SJCRH30 (cell line): ENCODE data around the gene XRRA1. TPM values are rescaled to one million over a fixed set of nuclear protein-coding genes. Genes with fewer than 3 reads are reported as not detected.

Experiments used
- DNase-seq, 2 experiments: peaks; one replicate each; pipeline ENCODE4 v3.0.0-alpha.2; 2015 to 2020
- H3K27ac ChIP-seq: fragments of 250-450 bp; sonication (Bioruptor Pico); 2 replicates; pipeline ENCODE4 v1.5.1; 2020; ENCODE audit warnings: mild to moderate bottlenecking, moderate library complexity
- H3K27me3 ChIP-seq: fragments of 250-450 bp; sonication (Bioruptor Pico); 2 replicates; pipeline ENCODE4 v1.5.1; 2020; ENCODE audit warnings: mild to moderate bottlenecking, moderate library complexity
- H3K36me3 ChIP-seq: fragments of 250-450 bp; sonication (Bioruptor Pico); 2 replicates; pipeline ENCODE4 v1.5.1; 2020; ENCODE audit warnings: mild to moderate bottlenecking, moderate library complexity
- H3K4me1 ChIP-seq: fragments of 250-450 bp; sonication (Bioruptor Pico); 2 replicates; pipeline ENCODE4 v1.5.1; 2020; ENCODE audit warnings: mild to moderate bottlenecking, moderate library complexity
- H3K4me3 ChIP-seq: fragments of 250-450 bp; sonication (Bioruptor Pico); 2 replicates; pipeline ENCODE4 v1.5.1; 2020; ENCODE audit warnings: mild to moderate bottlenecking, moderate library complexity
- H3K9me3 ChIP-seq: fragments of 250-450 bp; sonication (Bioruptor Pico); replicated peaks from 2 replicates; pipeline ENCODE4 v1.5.1; 2020; ENCODE audit warnings: mild to moderate bottlenecking, moderate library complexity
- total RNA-seq: library from RNA; depleted of rRNA; stranded (reverse); fragments of >200 nt; shearing (Covaris generic); gene quantifications from 2 replicates; pipeline ENCODE4 v1.2.3, GENCODE V29; 2014

The XRRA1 gene
- total RNA-seq, 1 experiment from 2014 or later: 5.7 TPM

DNA sequence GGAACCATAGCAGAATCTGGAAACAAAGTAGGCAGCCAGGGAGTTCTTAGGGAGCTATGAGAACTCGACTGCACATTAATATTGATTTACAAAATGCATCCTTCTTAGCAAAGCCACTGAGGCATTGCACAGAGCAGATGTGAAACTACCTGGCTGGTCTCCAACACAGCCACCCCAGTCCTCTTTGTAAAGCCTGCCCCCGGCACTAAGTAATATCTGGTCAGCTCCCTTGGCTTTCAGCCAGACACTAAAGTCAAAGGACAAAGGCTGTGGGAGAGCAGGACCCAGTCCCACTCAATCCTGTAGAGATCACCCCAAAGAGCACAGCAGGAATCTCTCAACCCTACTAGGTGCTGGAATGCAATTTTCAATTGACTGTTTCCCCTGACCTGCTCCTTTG lies 12.8 kb downstream of the XRRA1 start:
- no peaks in the 10 kb centered on the region for H3K27me3 ChIP-seq
- no peak overlapping the region for H3K4me3 ChIP-seq
- no peak overlapping the region for H3K27ac ChIP-seq
- peaks cover 4% of the 10 kb centered on the region; the same call in 1 of the 2 replicates for H3K36me3 ChIP-seq
- H3K4me1 ChIP-seq: peaks cover 8% of the 10 kb centered on the region
- DNase-seq: no peak
- no peaks in the 10 kb centered on the region for H3K9me3 ChIP-seq

DNA sequence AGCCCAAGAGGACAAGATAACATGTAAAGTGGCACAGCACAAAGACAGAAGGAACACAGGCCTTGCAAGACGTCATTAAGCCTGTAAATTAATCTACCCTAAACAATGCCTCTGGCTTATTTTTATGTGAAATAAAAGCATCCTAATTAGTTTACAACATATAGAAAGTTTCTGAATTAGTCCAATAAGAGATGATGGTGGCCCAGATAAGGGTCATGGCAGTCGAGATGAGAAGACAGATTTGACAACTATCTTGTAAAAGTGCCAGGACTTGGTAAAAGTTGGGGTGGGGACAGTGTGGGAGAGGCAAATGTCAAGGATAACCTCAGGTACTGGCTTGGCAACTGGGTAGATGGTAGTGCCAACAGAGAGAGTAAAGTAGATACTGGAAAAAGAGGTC lies 13.6 kb downstream of the XRRA1 start:
- Histone ChIP-seq H3K4me3 (no peak overlapping the region), H3K9me3 (no peaks in the 10 kb centered on the region), H3K27ac (no peak overlapping the region), H3K27me3 (no peaks in the 10 kb centered on the region), H3K4me1 (peaks cover 8% of the 10 kb centered on the region), H3K36me3 (peaks cover 4% of the 10 kb centered on the region; the same call in 1 of the 2 replicates)
- DNase-seq: no peak

DNA sequence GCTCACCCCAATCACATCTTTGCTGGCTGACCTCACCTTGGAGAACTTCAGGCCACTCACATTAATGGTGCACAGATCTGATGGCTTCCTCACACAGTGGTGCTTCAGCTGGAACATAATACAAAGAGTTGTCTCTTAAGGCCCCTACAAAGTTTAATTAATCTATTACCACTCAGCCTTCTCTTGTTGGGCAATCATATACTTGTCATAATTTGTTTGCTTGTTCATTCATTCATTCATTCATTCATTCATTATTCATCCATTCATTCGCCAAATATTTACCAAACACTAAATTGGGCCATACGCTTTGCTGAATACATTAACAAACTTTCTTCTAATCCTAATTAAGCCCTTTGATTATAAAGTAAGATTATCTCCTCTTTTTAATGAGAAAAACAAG lies 15.1 kb downstream of the XRRA1 start:
- H3K9me3 ChIP-seq: no peaks in the 10 kb centered on the region
- H3K4me3 ChIP-seq: no peak overlapping the region
- H3K36me3 ChIP-seq: peaks cover 4% of the 10 kb centered on the region; the same call in 1 of the 2 replicates
- peaks cover 8% of the 10 kb centered on the region for H3K4me1 ChIP-seq
- H3K27ac ChIP-seq: no peak overlapping the region
- no peaks in the 10 kb centered on the region for H3K27me3 ChIP-seq
- no peak for DNase-seq

DNA sequence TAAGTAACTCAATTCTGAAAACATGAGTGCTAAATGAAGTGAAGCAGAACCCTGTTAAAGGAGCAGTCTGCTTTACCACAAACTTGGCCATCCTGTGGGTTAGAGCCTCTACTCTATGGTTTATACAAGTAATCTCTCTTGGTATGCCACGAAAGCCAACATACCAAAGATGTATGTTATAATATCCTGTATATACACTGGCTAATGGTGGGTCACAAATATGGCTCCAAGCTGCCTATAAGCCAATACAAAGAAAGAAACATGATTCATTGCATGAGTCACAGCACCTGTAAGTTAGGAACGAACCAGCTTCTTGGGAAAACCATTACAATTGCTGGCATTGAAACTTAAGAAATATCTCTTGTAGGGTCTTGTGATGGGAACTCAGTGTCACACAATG lies 16.1 kb downstream of the XRRA1 start:
- Histone ChIP-seq H3K27ac (no peak overlapping the region), H3K36me3 (peaks cover 4% of the 10 kb centered on the region; the same call in 1 of the 2 replicates), H3K4me1 (peaks cover 8% of the 10 kb centered on the region), H3K9me3 (no peaks in the 10 kb centered on the region), H3K27me3 (no peaks in the 10 kb centered on the region), H3K4me3 (no peak overlapping the region)
- peak in 1 of 2 experiments; percentile 11 for DNase-seq

DNA sequence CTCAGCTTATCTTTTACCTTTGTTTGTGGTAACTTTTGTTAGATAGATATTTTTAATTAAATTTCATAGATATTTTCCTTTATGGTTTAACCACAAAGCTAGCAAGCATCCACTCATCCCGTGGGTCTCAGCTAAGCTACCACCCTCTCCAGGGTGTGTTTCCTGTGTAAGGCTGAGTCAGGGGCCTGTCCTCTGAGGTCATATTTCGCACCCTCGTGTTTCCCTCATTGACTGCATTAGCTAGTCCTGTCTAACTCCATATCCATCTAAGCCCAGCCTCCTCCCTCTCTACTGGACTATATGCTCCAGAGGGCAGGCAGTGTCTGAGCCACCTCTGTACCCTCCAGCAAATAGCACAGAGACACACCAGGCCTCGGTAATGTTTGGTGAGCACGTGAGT lies 16.7 kb downstream of the XRRA1 start:
- Histone ChIP-seq H3K27me3 (no peaks in the 10 kb centered on the region), H3K4me3 (no peak overlapping the region), H3K36me3 (peaks cover 4% of the 10 kb centered on the region; the same call in 1 of the 2 replicates), H3K27ac (no peak overlapping the region), H3K4me1 (peaks cover 8% of the 10 kb centered on the region), H3K9me3 (no peaks in the 10 kb centered on the region)
- peak; percentile 17 to 37 for DNase-seq

DNA sequence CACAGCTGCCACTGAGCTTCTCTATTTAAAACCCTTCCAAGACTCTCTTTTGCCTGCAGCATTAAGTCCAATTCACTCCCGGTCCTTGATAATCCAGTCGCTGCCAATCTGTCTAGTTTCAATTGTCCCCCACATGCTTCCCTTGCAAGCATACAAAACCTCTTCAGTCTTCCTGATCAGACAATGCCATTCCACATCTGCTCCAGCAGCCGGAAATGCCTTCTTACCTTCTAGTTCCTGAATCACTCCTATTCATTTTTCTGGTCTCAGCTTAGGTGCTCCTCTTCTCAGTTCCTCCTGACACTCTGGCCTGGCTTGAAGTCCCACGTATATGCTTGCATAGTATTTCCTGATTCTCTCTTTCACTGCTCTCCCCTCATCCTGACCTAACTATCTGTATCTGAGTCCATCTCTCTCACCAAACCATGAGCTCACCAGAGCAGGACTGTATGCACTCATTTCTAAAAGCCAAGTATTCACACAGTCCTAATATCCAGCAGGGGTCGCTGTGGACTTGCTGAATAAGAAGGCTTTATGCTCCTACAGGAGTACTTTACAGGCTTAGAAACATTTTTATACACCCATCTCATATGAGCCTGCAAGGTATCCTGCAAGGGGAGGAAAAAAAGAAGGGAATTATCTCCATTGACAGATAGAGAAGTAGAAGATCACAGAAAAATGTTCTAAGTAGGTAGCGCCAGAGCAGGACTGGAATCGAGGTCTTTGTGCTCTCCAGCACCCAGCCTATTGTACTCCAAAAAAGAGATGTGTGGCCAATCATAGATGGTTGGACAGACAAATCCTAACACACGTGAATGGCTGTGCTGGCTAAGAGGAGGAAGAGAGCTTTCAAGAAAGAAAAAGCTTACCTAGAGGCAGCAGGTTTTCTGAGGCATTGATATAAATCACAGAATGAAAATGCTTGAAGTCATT lies 19.2 kb downstream of the XRRA1 start:
- no peaks in the 10 kb centered on the region for H3K36me3 ChIP-seq
- peak; percentile 75 to 93 for DNase-seq

DNA sequence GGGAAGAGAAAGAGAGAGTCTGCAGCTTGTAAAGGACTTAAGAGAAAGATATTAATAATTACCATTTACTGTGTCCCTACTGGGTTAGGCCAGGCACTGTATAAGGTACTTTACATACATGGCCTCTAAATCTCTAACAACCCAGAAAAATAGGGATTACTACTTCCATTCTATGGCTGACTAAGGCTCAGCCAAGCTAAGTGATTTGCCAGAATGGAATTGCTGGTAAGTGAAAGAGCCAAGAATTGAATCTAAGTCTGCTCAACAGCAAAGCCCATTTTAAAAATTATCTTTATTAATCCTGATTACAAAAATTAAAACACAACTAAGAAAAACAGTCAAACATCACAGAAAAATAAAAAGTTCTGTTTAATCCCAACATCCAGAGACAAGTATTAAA lies 21.4 kb downstream of the XRRA1 start:
- Histone ChIP-seq H3K9me3 (no peaks in the 10 kb centered on the region), H3K27ac (no peak overlapping the region), H3K4me1 (peaks cover 10% of the 10 kb centered on the region), H3K4me3 (no peak overlapping the region), H3K27me3 (no peaks in the 10 kb centered on the region), H3K36me3 (no peaks in the 10 kb centered on the region)
- no peak for DNase-seq

More for the DNA sequence above, 19.2 kb downstream of the XRRA1 start:
- Histone ChIP-seq H3K4me3 (no peak overlapping the region), H3K27ac (no peak overlapping the region), H3K27me3 (no peaks in the 10 kb centered on the region), H3K9me3 (no peaks in the 10 kb centered on the region), H3K4me1 (peaks cover 13% of the 10 kb centered on the region)

DNA sequence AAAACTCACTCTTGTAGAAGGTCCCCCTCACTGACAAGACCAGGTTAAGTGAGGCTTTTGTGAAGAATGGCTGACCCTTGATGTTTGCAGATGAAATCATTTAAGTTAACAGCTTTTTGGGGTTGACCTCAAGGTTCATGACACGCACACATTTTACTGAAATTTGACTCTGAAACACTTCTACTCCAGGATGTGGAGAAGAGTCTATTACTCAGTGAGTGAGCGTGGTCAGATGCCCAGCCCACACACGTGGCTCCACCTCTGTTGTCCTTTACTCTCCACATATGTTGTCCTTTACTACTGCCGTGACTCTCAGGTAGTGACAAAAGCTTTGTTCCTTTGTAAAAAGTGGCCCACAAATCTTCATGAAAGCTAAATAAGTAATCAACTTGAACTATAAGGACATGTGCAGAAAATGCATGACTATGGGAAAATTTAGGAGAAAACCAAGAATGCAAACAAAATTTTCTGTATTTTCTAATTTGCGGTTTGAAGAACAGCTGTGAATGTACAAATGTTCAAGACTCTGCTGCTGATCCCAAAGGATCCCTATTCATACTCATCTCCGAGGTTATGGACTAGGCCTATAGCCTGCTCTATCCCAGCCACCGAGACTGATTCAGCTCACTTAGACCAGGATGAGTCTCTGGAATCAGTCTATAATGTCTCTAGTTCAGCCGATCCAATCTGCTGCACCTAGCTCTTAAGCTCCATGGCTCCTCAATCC lies 22.4 kb downstream of the XRRA1 start:
- Histone ChIP-seq H3K9me3 (no peaks in the 10 kb centered on the region), H3K27ac (peak overlapping the region; percentile 31; the same call in 1 of the 2 replicates)
- peak; percentile 34 to 54 for DNase-seq

DNA sequence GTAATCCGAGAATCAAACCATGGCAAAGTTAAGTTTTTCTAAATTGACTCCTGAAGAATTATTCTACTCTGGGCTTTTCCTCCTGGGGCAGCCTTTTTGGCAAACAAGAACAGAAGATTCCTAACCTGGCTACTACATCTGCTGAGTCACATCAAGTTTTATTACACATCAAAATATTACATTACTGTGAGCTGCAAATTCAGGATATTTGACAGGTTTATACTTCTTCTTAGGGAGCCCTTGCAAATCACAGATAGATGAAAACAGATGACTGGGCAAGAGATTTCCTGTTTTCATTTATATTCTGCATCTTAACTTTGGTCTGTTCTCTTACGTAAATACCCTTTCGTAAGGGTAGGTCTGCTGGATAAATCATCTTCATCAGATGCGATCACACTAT lies 23.6 kb downstream of the XRRA1 start:
- Histone ChIP-seq H3K27ac (no peak overlapping the region), H3K4me3 (no peak overlapping the region), H3K9me3 (no peaks in the 10 kb centered on the region), H3K27me3 (no peaks in the 10 kb centered on the region), H3K36me3 (no peaks in the 10 kb centered on the region), H3K4me1 (peaks cover 5% of the 10 kb centered on the region; the same call in 1 of the 2 replicates)
- no peak for DNase-seq

More for the DNA sequence above, 22.4 kb downstream of the XRRA1 start:
- Histone ChIP-seq H3K36me3 (no peaks in the 10 kb centered on the region), H3K4me3 (no peak overlapping the region), H3K27me3 (no peaks in the 10 kb centered on the region), H3K4me1 (peaks cover 5% of the 10 kb centered on the region; the same call in 1 of the 2 replicates)

DNA sequence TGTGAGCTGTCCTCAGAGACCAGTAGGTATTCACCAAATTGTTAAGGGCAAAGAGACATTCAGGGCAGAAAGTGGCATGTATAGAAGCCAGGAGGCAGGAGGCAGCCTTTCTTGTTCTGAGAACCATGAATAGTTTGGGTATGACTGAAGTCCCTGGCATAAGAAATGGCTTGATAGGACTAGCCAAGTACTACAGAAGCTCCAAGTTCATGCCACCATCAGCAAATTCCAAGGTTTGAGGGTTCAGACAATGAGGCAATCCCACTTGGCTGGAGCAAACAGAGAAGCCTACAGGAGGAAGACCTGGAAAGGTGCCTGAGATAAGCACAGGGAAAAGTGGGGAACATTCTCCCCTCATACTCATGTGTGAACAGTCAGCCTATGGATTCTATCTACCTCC lies 25.8 kb downstream of the XRRA1 start:
- no peak for DNase-seq
- Histone ChIP-seq H3K4me3 (no peak overlapping the region), H3K9me3 (no peaks in the 10 kb centered on the region), H3K4me1 (peaks cover 5% of the 10 kb centered on the region; the same call in 1 of the 2 replicates), H3K27ac (no peak overlapping the region), H3K27me3 (no peaks in the 10 kb centered on the region), H3K36me3 (no peaks in the 10 kb centered on the region; the same call in 1 of the 2 replicates)

DNA sequence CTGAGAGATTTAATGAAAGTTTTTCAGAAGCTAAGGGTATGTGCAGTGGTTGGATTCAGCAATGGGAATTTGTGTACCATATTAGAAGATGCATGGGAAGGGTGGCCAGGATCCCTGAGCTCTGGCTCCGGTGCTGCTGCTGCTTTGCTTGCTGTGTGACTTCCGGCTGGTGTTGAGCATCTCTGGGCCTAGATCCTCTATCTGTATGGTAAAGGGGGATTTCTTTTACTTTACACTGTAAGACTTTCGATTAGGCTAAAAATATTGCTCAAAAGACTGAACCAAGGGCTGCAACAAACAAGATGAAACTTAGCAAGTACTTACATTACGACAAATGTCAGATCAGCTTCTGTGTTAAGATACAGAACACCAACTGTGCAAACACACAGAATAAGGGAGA lies 39.1 kb downstream of the XRRA1 start:
- Histone ChIP-seq H3K4me3 (no peak overlapping the region), H3K9me3 (no peaks in the 10 kb centered on the region), H3K27ac (no peak overlapping the region), H3K27me3 (no peaks in the 10 kb centered on the region), H3K36me3 (no peaks in the 10 kb centered on the region; the same call in 1 of the 2 replicates), H3K4me1 (no peaks in the 10 kb centered on the region)
- DNase-seq: no peak

DNA sequence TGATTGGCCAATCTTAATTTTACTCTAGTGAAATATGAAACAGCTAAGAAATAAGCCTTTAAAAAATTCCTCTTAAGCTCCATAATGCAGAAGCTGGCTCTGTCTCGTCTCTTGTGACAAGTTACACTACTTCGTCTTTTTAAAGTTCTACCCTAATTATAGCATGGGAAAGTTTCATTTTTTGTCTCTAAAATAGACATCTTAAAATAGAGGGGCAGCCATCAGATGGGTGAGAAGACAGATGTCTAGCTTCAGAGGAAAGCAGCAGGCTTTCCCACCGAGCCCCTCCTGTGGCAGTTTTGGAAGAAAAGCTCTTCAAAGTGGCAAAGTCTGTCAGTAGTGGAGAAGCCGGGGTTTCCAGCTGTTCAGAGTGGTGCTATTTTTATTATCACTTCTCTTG lies 39.5 kb downstream of the XRRA1 start:
- no peak overlapping the region for H3K27ac ChIP-seq
- H3K9me3 ChIP-seq: no peaks in the 10 kb centered on the region
- no peaks in the 10 kb centered on the region for H3K4me1 ChIP-seq
- no peak for DNase-seq
- H3K27me3 ChIP-seq: no peaks in the 10 kb centered on the region
- no peak overlapping the region for H3K4me3 ChIP-seq
- no peaks in the 10 kb centered on the region; the same call in 1 of the 2 replicates for H3K36me3 ChIP-seq

DNA sequence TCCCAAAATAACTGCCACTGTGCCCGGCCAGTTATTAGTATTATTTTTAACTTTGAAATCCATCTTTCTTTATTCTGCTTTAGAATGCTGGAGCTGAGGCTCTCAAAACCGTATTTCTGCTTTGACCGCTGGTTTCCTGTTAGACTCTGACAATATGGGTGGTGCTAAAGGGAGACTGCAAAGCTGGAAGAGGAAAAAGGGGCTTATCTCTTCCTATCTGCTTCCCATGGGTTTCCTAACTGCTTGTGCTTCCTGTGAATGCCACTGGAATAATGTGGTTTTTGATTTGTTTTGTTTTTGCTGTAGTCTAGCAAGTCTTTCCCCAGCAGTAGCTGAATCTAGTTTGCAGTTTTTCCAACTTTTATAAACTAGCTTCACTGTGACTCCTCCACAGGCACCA lies 43.6 kb downstream of the XRRA1 start:
- H3K9me3 ChIP-seq: peaks cover 14% of the 10 kb centered on the region; the same call in 1 of the 2 replicates
- H3K4me1 ChIP-seq: no peaks in the 10 kb centered on the region
- no peak for DNase-seq
- no peaks in the 10 kb centered on the region for H3K27me3 ChIP-seq
- no peak overlapping the region for H3K27ac ChIP-seq
- no peak overlapping the region for H3K4me3 ChIP-seq
- no peaks in the 10 kb centered on the region for H3K36me3 ChIP-seq

DNA sequence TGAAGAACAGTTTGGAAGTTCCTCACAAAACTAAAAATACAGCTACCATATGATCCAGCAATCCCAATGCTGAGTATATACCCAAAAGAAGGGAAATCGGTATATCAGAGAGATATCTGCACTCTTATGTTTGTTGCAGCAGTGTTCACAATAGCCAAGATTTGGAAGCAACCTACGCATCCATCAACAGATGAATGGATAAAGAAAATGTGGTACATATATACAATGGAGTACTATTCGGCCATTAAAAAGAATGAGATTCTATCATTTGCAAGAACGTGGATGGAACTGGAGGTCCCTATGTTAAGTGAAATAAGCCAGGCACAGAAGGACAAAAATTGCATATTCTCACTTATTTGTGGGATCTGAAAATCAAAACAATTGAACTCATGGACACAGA lies 46.5 kb downstream of the XRRA1 start:
- no peak for DNase-seq
- Histone ChIP-seq H3K27ac (no peak overlapping the region), H3K9me3 (peaks cover 14% of the 10 kb centered on the region; the same call in 1 of the 2 replicates), H3K4me3 (no peak overlapping the region), H3K36me3 (no peaks in the 10 kb centered on the region), H3K27me3 (no peaks in the 10 kb centered on the region), H3K4me1 (no peaks in the 10 kb centered on the region)

DNA sequence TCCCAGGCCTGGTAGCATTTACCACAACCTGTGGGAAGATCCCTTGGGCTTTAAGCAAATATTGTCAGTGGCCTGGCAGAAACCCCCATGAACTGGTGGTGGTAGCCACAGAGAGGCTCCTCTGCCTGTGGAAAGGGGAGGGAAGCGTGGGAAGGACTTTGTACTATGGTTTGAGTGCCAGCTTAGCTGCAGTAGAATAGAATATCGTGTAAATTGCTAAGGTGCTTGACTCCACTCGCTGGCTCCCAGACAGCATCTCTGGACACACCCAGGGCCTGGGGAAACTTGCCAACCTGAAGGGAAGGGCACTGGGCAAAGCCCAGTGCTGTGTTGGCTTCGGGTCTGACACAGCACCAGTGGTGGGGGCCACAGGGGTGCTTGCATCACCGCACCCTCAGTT lies 52.6 kb downstream of the XRRA1 start:
- H3K36me3 ChIP-seq: no peaks in the 10 kb centered on the region
- H3K4me3 ChIP-seq: no peak overlapping the region
- no peaks in the 10 kb centered on the region for H3K27me3 ChIP-seq
- no peak for DNase-seq
- H3K27ac ChIP-seq: no peak overlapping the region
- peaks cover 6% of the 10 kb centered on the region; the same call in 1 of the 2 replicates for H3K9me3 ChIP-seq
- no peaks in the 10 kb centered on the region for H3K4me1 ChIP-seq
